Measurements from ENCODE around the gene BMAL2.

BMAL2 gene

GRCh38 chr12:27359578-27360340, 27.1 kb downstream of the BMAL2 start:
- DNase-seq, result no peak

DNA sequence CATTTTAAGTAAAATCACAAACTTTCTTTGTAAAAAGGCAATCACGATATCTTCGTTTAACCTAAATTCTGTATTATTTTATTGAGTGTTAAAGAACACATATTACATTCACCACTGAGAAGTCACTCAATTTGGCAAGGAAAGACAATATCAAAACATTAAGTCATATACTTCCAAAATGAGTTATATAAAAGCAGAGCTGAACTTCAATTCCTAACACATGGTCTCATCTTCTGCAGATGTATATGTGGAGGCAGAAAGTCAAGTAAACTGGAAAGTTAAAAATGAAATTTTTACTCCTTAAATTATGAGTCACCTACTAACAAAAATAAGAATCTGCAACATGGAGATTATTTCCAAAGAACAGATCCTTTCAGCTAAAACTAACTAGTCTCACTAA, 28.7 kb downstream of the BMAL2 start:
- DNase-seq, result no peak

GRCh38 chr12:27366621-27367020, 34.0 kb downstream of the BMAL2 start:
- no peak for DNase-seq

DNA sequence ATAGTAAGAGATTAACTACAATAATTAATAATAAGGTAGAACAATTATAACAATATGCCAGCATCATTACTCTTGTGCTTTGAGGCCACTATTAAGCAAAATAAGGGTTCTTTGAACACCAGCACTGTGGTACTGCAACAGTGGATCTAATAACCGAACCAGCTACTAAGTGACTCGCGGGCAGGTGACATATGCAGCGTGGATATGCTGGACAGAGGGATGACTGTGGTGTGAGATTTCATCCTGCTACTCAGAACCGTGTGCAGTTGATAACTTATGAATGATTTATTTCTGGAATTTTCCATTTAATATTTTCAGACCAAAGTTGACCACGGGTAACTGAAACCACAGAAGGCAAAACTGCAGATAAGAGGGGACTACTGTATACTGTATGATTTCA, 34.4 kb downstream of the BMAL2 start:
- no peak for DNase-seq

DNA sequence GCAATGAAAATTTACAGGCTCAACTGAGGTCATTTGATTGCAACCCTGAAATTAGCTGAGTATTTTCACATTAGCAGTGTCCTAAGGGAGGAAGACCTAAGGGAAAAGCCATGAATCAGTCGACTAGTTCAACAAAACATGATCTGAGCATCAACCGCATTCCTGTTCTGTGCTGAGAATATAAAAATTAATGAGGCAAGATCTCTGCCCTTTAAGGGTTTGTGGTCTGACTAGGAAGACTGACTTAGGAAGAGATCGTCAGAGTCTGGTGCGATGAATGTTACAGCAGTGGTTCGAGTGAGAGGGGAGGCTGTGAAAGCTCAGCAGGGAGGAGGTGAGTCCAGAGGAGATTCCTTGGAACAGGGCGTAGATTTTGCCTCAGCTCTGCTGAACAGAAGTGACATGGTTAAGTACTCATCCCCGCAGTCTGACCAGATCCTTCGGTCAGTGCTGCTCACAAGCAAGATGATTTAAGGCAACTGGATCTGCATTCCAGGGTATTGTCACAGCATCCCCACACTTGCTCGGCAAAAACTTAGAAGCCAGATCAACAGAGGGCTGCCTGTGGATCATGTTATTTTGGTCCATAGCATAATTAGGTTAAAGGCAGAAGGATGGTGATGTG, 49.6 kb downstream of the BMAL2 start:
- no peak for DNase-seq
